OCI-LY1 (cell line): ENCODE measurements around the gene PID1.

ENCODE experiments used
- CTCF ChIP-seq: fragments of 200-600 bp; sonication (generic), shearing (Covaris generic); IDR thresholded peaks from 2 replicates; pipeline ENCODE4 v1.5.1; 2017; ENCODE audit warnings: mild to moderate bottlenecking, antibody characterized with exemption, low read length, moderate library complexity, mixed read lengths
- EZH2 ChIP-seq: fragments of 200-600 bp; sonication (generic), shearing (Covaris generic); IDR thresholded peaks from 2 replicates; pipeline ENCODE4 v1.8.0; 2017; ENCODE audit warnings: borderline replicate concordance, mixed run types, mild to moderate bottlenecking, antibody characterized with exemption, low read length, moderate library complexity, mixed read lengths

DNA sequence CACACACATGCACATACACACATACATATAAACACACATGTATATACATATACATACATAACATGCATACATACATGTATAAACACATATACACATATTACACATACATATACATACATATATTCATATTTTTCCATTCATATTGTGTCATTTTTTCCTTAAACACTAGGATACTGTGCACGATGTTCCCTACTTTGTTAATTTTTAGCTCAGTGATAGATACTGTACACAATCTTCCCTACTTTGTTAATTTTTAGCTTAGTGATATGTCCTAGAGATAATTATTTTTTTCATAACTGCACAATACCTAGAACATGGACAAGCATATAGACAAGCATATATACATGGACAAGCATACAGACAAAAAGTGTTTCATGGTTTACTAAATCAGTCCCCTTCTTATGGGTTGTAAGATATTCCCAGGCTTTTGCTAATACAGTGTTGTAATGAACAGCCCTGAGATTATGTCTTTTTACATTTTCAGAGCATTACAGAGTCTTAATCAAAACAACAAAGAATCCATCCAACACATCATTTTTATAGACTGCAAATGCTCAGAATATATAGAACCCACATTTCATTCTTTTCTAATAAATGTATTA lies 75.6 kb downstream of the PID1 start:
- TF ChIP-seq CTCF (no peak), EZH2 (no peak)
